CD4-positive, alpha-beta T cell treated with Interferon gamma for 1 hour (primary cell): ENCODE measurements around the gene IL4R.
"Not testable (repeated sequence)": the region's sequence is repeated elsewhere in the genome, so short reads cannot be mapped to it uniquely, and the experiment has no call there.

ENCODE experiments used
- DNase-seq: peaks from one replicate; pipeline ENCODE4 v3.0.0-alpha.2; 2020

The IL4R gene

GRCh38 chr16:27316038-27316680, 2.4 kb downstream of the IL4R start:
- DNase-seq = no peak

GRCh38 chr16:27317320-27317719, 3.5 kb downstream of the IL4R start:
- DNase-seq = no peak

- DNase-seq = no peak
These were observed 4.1 kb downstream of the IL4R start for GRCh38 chr16:27317738-27318391.

GRCh38 chr16:27318392-27319256, 4.8 kb downstream of the IL4R start:
- peak; percentile 64 for DNase-seq

GRCh38 chr16:27319257-27319965, 5.6 kb downstream of the IL4R start:
- DNase-seq = no peak

GRCh38 chr16:27320261-27321012, 6.7 kb downstream of the IL4R start:
- DNase-seq = no peak

- DNase-seq = no peak
These were observed 7.5 kb downstream of the IL4R start for GRCh38 chr16:27321013-27321915.

GRCh38 chr16:27322858-27323780, 9.3 kb downstream of the IL4R start:
- DNase-seq = no peak

- DNase-seq = no peak
These were observed 10.2 kb downstream of the IL4R start for GRCh38 chr16:27323781-27324561.

- DNase-seq = no peak
These were observed 11.1 kb downstream of the IL4R start for GRCh38 chr16:27324851-27325301.

- DNase-seq = no peak
These were observed 12.0 kb downstream of the IL4R start for GRCh38 chr16:27325736-27326135.

GRCh38 chr16:27326251-27326650, 12.5 kb downstream of the IL4R start:
- DNase-seq = no peak

- DNase-seq = peak; percentile 74
These were observed 13.2 kb downstream of the IL4R start for GRCh38 chr16:27326738-27327585.

GRCh38 chr16:27327586-27327915, 13.8 kb downstream of the IL4R start:
- no peak for DNase-seq

- DNase-seq = no peak
These were observed 15.2 kb downstream of the IL4R start for GRCh38 chr16:27328937-27329336.

GRCh38 chr16:27329376-27330079, 15.8 kb downstream of the IL4R start:
- not testable (repeated sequence) for DNase-seq

GRCh38 chr16:27330542-27330941, 16.8 kb downstream of the IL4R start:
- no peak for DNase-seq

- DNase-seq = peak; percentile 51
These were observed 18.3 kb downstream of the IL4R start for GRCh38 chr16:27332105-27332504.
